Type B pancreatic cell (in vitro differentiated cells): Measurements from ENCODE around the gene FRMD4A. TPM values are rescaled to one million over a fixed set of nuclear protein-coding genes. Genes with fewer than 3 reads are reported as not detected.

Experiments
- DNase-seq: peaks from one replicate; pipeline ENCODE4 v3.0.0; 2021; ENCODE audit warnings: mixed read lengths; ENCODE audit not compliant: unreplicated experiment; ENCODE audit errors: extremely low spot score
- H3K27ac Mint-ChIP-seq: 2 replicates; pipeline ENCODE4 v1.8.0; 2021; ENCODE audit warnings: mild to moderate bottlenecking, mixed read lengths
- H3K27me3 Mint-ChIP-seq: 2 replicates; pipeline ENCODE4 v1.8.0; 2021; ENCODE audit warnings: mixed read lengths
- H3K36me3 Mint-ChIP-seq: 2 replicates; pipeline ENCODE4 v1.8.0; 2021; ENCODE audit warnings: mixed read lengths
- H3K4me1 Mint-ChIP-seq: one replicate; pipeline ENCODE4 v1.8.0; 2021; ENCODE audit warnings: mixed read lengths; ENCODE audit not compliant: unreplicated experiment
- H3K4me3 Mint-ChIP-seq: 2 replicates; pipeline ENCODE4 v1.8.0; 2021; ENCODE audit warnings: mild to moderate bottlenecking, mixed read lengths
- H3K9me3 Mint-ChIP-seq: 2 replicates; pipeline ENCODE4 v1.8.0; 2021; ENCODE audit warnings: mixed read lengths
- CTCF ChIP-seq: fragments of 200-600 bp; sonication (generic); conservative IDR thresholded peaks from 2 replicates; pipeline ENCODE4 v1.5.0; 2021; ENCODE audit warnings: antibody characterized with exemption, mild to moderate bottlenecking
- total RNA-seq: library from RNA; stranded (reverse); gene quantifications from 2 replicates; pipeline ENCODE4 v1.2.1, GENCODE V29; 2021; ENCODE audit warnings: low replicate concordance

Gene FRMD4A
- total RNA-seq, 1 donor from 2014 or later, result 88.9 TPM

GRCh38 chr10:14179251-14179650, 151.5 kb downstream of the FRMD4A start:
- no peak for DNase-seq
- Mint-ChIP-seq H3K27ac (no peak overlapping the region), H3K4me1 (peaks cover 7% of the 10 kb centered on the region), H3K9me3 (no peaks in the 10 kb centered on the region), H3K4me3 (no peak overlapping the region), H3K27me3 (peaks cover 37% of the 10 kb centered on the region), H3K36me3 (no peaks in the 10 kb centered on the region)
- no peak for TF ChIP-seq CTCF

DNA sequence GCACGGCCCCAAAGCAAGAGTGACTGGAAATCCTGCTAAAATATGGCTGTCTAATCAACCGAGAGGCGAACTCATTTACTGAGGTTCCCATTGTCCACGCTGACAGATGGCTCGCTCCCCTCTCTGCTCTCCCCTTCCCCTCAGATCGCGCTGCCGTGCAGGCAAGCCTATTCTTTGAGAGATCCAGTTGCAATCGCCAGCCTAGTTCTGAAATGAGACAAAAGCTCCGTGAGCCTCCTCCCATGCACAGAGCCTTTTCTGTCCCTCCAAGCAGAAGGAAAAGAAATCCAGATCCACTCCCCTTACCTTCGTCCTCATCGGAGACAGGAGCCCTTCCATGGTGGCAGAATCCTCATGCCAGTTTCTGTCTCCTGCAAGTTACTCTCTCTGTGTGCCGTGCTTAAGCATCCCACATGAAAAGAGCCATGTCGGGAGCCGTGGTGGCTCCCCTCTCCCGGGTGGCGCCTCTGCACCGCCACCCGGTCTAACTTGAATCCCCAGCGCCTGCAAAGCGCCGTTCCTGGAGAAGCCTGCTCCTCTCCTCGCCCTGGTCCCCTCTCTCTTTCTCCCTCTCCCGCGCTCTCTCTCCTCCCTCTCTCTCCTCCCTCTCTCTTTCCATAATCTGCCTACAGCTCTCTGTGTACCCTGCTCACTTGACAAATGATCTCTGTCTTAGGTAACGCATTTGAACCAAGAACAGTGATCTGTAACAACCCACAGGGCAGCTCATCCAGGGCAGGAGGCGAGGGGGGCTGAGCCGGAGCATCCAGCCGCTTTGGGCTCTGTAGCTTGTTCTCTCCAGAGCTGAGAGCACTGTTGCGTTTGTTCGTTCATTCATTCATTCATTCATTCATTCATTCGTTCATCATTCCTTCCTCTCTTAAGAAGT, 156.8 kb downstream of the FRMD4A start:
- no peak for DNase-seq
- Mint-ChIP-seq H3K27ac (peak overlapping the region; percentile 82), H3K36me3 (no peaks in the 10 kb centered on the region), H3K27me3 (peaks cover 51% of the 10 kb centered on the region), H3K9me3 (no peaks in the 10 kb centered on the region), H3K4me1 (peaks cover 38% of the 10 kb centered on the region), H3K4me3 (peak overlapping the region; percentile 96)
- TF ChIP-seq CTCF, result no peak

DNA sequence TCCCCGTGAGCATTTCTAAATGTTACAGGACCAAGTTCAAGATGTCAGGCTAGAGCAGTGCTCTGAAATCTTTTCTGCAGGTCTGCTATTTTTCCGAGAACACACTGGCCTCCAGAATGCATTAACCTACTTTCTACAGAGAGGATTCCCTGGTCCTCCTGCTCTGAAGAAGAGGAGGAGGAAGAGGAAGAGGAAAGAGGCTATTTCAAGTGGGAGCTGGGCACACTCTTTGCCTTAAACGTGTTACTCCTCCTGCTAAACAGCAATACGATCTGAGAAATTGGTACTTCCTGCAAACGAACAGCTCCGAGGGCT, 157.4 kb downstream of the FRMD4A start:
- Mint-ChIP-seq H3K4me3 (peak overlapping the region; percentile 96), H3K4me1 (peaks cover 41% of the 10 kb centered on the region), H3K9me3 (no peaks in the 10 kb centered on the region), H3K27me3 (peaks cover 55% of the 10 kb centered on the region), H3K36me3 (no peaks in the 10 kb centered on the region), H3K27ac (peak overlapping the region; percentile 82)
- DNase-seq, result no peak
- no peak for TF ChIP-seq CTCF

DNA sequence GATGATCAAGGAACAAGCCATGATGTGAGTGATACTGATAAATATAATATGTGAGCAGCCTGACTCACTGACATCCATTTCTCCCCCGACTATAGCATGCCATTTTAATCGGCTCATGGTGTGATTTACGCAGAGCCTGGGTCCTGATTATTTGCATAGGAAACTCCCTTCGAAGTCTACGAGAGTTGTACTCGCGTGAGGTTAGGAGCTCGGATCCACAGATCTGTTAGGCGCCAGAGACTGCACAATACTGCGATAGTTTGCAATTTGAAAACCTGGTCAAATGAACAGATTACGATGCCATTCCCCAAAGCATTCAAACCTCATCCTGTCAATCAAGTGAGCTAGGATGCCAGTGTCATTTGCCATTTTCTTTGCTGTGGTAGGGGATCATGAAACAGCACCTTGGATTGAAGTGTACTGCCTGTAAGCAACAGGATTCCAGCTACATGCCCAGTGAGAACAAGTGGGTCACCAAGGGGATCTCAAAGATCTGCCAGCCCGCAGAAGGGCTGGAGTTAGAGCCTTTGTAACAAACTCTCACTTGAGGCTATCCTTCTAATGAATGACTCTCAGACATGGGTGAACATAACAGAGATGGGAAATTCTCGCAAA, 158.3 kb downstream of the FRMD4A start:
- no peak overlapping the region for H3K27ac Mint-ChIP-seq

DNA sequence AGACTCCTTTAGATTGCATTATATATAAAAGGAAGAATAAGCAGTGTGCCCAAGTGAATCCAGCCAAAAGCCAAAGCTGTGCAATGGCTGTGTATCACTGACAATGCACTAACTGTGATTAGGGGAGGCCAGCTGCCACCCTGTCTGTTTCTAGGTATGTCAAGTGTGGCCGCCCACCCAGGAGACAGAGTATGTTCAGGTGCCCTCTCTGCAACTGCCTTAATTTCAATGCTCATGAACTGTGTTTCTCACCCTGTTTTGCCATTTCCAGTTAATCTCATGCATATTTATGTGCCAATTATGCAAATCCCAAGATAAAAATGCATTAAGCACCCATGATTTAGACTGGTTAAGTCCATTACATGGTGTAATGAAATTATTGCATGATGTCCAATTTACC, 159.4 kb downstream of the FRMD4A start:
- Mint-ChIP-seq H3K36me3 (no peaks in the 10 kb centered on the region), H3K27ac (no peak overlapping the region), H3K9me3 (no peaks in the 10 kb centered on the region), H3K27me3 (peaks cover 47% of the 10 kb centered on the region), H3K4me3 (no peak overlapping the region), H3K4me1 (peaks cover 46% of the 10 kb centered on the region)
- no peak for TF ChIP-seq CTCF
- DNase-seq, result no peak

More for the DNA sequence above, 158.3 kb downstream of the FRMD4A start:
- H3K9me3 Mint-ChIP-seq, result no peaks in the 10 kb centered on the region
- peaks cover 46% of the 10 kb centered on the region for H3K4me1 Mint-ChIP-seq
- peaks cover 54% of the 10 kb centered on the region for H3K27me3 Mint-ChIP-seq
- no peak for DNase-seq
- no peaks in the 10 kb centered on the region for H3K36me3 Mint-ChIP-seq
- no peak for TF ChIP-seq CTCF
- H3K4me3 Mint-ChIP-seq, result peak overlapping the region; percentile 96
